GM12878 (cell line): ENCODE results near the gene HEATR3. TPM values are rescaled to one million over a fixed set of nuclear protein-coding genes. Genes with fewer than 3 reads are reported as not detected.
A peak's percentile ranks its signal among the peaks of the same experiment; 100 is the strongest.

ENCODE experiments used
- ASH2L ChIP-seq: fragments of 300-600, 200-600 bp; sonication (generic); IDR thresholded peaks from 2 replicates; pipeline ENCODE4 v1.6.1; 2017; ENCODE audit warnings: low read depth, mild to moderate bottlenecking, borderline replicate concordance
- BACH1 ChIP-seq: fragments of 450-650 bp; IDR thresholded peaks from 2 replicates; pipeline ENCODE4 v1.6.1; 2017; ENCODE audit warnings: mild to moderate bottlenecking, borderline replicate concordance
- CHD2 ChIP-seq: IDR thresholded peaks from 2 replicates; pipeline ENCODE4 v1.6.1; 2011; ENCODE audit warnings: low read depth, low read length, improper control_type of control experiment, borderline replicate concordance
- CREB1 ChIP-seq: IDR thresholded peaks from 2 replicates; pipeline ENCODE4 v1.6.1; 2012; ENCODE audit warnings: low read depth, mild to moderate bottlenecking, inconsistent platforms
- DPF2 ChIP-seq: fragments of 450-650 bp; IDR thresholded peaks from 2 replicates; pipeline ENCODE4 v1.6.1; 2017; ENCODE audit warnings: mild to moderate bottlenecking
- ETV6 ChIP-seq, 2 experiments: fragments of 450-650 bp in 1 of 2; IDR thresholded peaks in 1 of 2; conservative IDR thresholded peaks in 1 of 2; 2 replicates each; pipeline ENCODE4 v1.6.1; 2014; ENCODE audit warnings: antibody characterized with exemption in 1 of 2, borderline replicate concordance in 1 of 2, low read depth in 1 of 2, mild to moderate bottlenecking in 1 of 2, moderate library complexity in 1 of 2
- FOS ChIP-seq: IDR thresholded peaks from 3 replicates; pipeline ENCODE4 v1.6.1; 2011; ENCODE audit warnings: borderline replicate concordance; ENCODE audit not compliant: insufficient read length; ENCODE audit errors: extremely low read depth
- GATAD2B ChIP-seq: fragments of 450-650 bp; conservative IDR thresholded peaks from 2 replicates; pipeline ENCODE4 v1.6.1; 2017; ENCODE audit warnings: low read depth, mild to moderate bottlenecking, moderate library complexity
- IKZF1 ChIP-seq: fragments of 450-650 bp; conservative IDR thresholded peaks from 2 replicates; pipeline ENCODE4 v1.6.1; 2017; ENCODE audit warnings: antibody characterized with exemption, mild to moderate bottlenecking
- IKZF2 ChIP-seq, 2 experiments: fragments of 450-650 bp; IDR thresholded peaks; 2 replicates each; pipeline ENCODE4 v1.6.1; 2017; ENCODE audit warnings: mild to moderate bottlenecking in 2 of 2, moderate library complexity in 2 of 2
- IRF4 ChIP-seq: IDR thresholded peaks from 2 replicates; pipeline ENCODE4 v1.6.1; 2011; ENCODE audit warnings: low read depth, low read length
- JUNB ChIP-seq: IDR thresholded peaks from 2 replicates; pipeline ENCODE4 v1.6.1; 2016; ENCODE audit warnings: antibody characterized with exemption, mild to moderate bottlenecking
- MTA2 ChIP-seq: fragments of 450-650 bp; IDR thresholded peaks from 2 replicates; pipeline ENCODE4 v1.6.1; 2016; ENCODE audit warnings: low read depth, mild to moderate bottlenecking, moderate library complexity
- MTA3 ChIP-seq: IDR thresholded peaks from 2 replicates; pipeline ENCODE4 v1.6.1; 2012; ENCODE audit warnings: low read length, inconsistent platforms, borderline replicate concordance
- MYB ChIP-seq: fragments of 150-350 bp; IDR thresholded peaks from 2 replicates; pipeline ENCODE4 v1.6.1; 2014; ENCODE audit warnings: mild to moderate bottlenecking, low read depth, low read length, borderline replicate concordance
- NFIC ChIP-seq: IDR thresholded peaks from 2 replicates; pipeline ENCODE4 v1.6.1; 2012; ENCODE audit warnings: low read depth, mild to moderate bottlenecking, inconsistent platforms, low read length, moderate library complexity
- NR2C1 ChIP-seq: fragments of 450-650 bp; IDR thresholded peaks from 2 replicates; pipeline ENCODE4 v1.6.1; 2017; ENCODE audit warnings: antibody characterized with exemption, mild to moderate bottlenecking, moderate library complexity
- POLR2A ChIP-seq: IDR thresholded peaks from 2 replicates; pipeline ENCODE4 v1.6.1; 2011; ENCODE audit warnings: low read depth, mild to moderate bottlenecking, low read length
- POU2F2 ChIP-seq: IDR thresholded peaks from 3 replicates; pipeline ENCODE4 v1.6.1; 2011; ENCODE audit warnings: low read depth, mild to moderate bottlenecking, low read length, borderline replicate concordance
- SKIL ChIP-seq: fragments of 450-650 bp; IDR thresholded peaks from 2 replicates; pipeline ENCODE4 v1.6.1; 2017; ENCODE audit warnings: mild to moderate bottlenecking, low read depth, inconsistent platforms; ENCODE audit not compliant: poor library complexity, severe bottlenecking
- SMAD1 ChIP-seq: fragments of 450-650 bp; IDR thresholded peaks from 2 replicates; pipeline ENCODE4 v1.6.1; 2018; ENCODE audit warnings: mild to moderate bottlenecking, low read depth; ENCODE audit not compliant: partially characterized antibody
- SMARCA5 ChIP-seq: fragments of 450-650 bp; IDR thresholded peaks from 2 replicates; pipeline ENCODE4 v1.6.1; 2017; ENCODE audit warnings: mild to moderate bottlenecking
- SMC3 ChIP-seq: IDR thresholded peaks from 2 replicates; pipeline ENCODE4 v1.6.1; 2011; ENCODE audit warnings: low read length, improper control_type of control experiment, borderline replicate concordance
- SPI1 ChIP-seq: IDR thresholded peaks from 2 replicates; pipeline ENCODE4 v1.6.1; 2011; ENCODE audit warnings: low read depth, mild to moderate bottlenecking, low read length, moderate library complexity, borderline replicate concordance; ENCODE audit not compliant: insufficient read depth
- SRF ChIP-seq, 2 experiments: IDR thresholded peaks; 2 replicates each; pipeline ENCODE4 v1.6.1; 2011; ENCODE audit warnings: low read depth in 2 of 2, low read length in 2 of 2, mild to moderate bottlenecking in 1 of 2, moderate library complexity in 1 of 2
- polyA plus RNA-seq, 11 experiments: library from polyadenylated mRNA; depleted of rRNA in 4 of 11; unstranded in 6 of 11; stranded (reverse) in 5 of 11; fragments of >200 nt; fragmentation: Nextera tagmentation in 4 of 11; fragmentation: Illumina TruSeq in 1 of 11; extraction: Ambion mirVana in 4 of 11; extraction: Trizol in 1 of 11; gene quantifications; 1 replicate in 1 of 11; 2 replicates in 10 of 11; pipeline versions ENCODE4 v1.2.1 to v1.2.3, GENCODE V29; 2011 to 2016; ENCODE audit warnings: inconsistent platforms in 2 of 11, missing spikeins in 2 of 11, low read depth in 1 of 11
- total RNA-seq, 4 experiments: library from RNA; depleted of rRNA in 3 of 4; stranded (reverse); fragments of >200 nt in 3 of 4; fragmentation: Illumina TruSeq in 1 of 4; extraction: Trizol in 1 of 4; gene quantifications; 2 replicates each; pipeline versions ENCODE4 v1.2.1 to v1.2.3, GENCODE V29; 2013 to 2021
- TF ChIP-seq, protein P1 (sequence below): IDR thresholded peaks from 2 replicates; pipeline ENCODE4 v1.6.1; 2012; ENCODE audit warnings: low read depth, low read length, improper control_type of control experiment
- TF ChIP-seq, protein P2 (sequence below): fragments of 450-650 bp; IDR thresholded peaks from 2 replicates; pipeline ENCODE4 v1.6.1; 2017; ENCODE audit warnings: low read depth, mild to moderate bottlenecking, moderate library complexity

Gene HEATR3
- total and polyA plus RNA-seq, 10 of the 15 experiments (the other 5 are each of a cell fraction or from before 2014, with no cell fraction given): 1.5 to 30.0 (median 17.7) TPM

- TF ChIP-seq POU2F2: peak; percentile 85; the same call in 2 of the 3 replicates
- TF ChIP-seq NR2C1: no peak
- TF ChIP-seq BACH1: peak; percentile 59; the same call in 1 of the 2 replicates
- no peak for TF ChIP-seq GATAD2B
- TF ChIP-seq ASH2L: no peak
- TF ChIP-seq IRF4: peak; percentile 41; the same call in 1 of the 2 replicates
- peak; percentile 54 for TF ChIP-seq SKIL
- peak; percentile 44; the same call in 1 of the 2 replicates for TF ChIP-seq CHD2
- TF ChIP-seq SMC3: no peak; the same call in 1 of the 2 replicates
- TF ChIP-seq, protein P1, sequence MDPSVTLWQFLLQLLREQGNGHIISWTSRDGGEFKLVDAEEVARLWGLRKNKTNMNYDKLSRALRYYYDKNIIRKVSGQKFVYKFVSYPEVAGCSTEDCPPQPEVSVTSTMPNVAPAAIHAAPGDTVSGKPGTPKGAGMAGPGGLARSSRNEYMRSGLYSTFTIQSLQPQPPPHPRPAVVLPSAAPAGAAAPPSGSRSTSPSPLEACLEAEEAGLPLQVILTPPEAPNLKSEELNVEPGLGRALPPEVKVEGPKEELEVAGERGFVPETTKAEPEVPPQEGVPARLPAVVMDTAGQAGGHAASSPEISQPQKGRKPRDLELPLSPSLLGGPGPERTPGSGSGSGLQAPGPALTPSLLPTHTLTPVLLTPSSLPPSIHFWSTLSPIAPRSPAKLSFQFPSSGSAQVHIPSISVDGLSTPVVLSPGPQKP: no peak
- TF ChIP-seq DPF2: peak; percentile 70; the same call in 1 of the 2 replicates
- TF ChIP-seq ETV6 (conservative IDR thresholded peaks at IDR 0.05 in 1 of 2, IDR thresholded peaks at IDR 0.05 in 1 of 2; ENCODE audit: borderline replicate concordance in 1 of 2, low read depth in 1 of 2): 0 out of 4 replicates have a peak, but pooled peaks of 1 of the 2 experiments have one; percentile 32
- TF ChIP-seq SMARCA5: 0 out of 2 replicates have a peak, but pooled peaks have one; percentile 0
- TF ChIP-seq CREB1: peak; percentile 17; the same call in 1 of the 2 replicates
- TF ChIP-seq MYB: 0 out of 2 replicates have a peak, but pooled peaks have one; percentile 54
- TF ChIP-seq, protein P2, sequence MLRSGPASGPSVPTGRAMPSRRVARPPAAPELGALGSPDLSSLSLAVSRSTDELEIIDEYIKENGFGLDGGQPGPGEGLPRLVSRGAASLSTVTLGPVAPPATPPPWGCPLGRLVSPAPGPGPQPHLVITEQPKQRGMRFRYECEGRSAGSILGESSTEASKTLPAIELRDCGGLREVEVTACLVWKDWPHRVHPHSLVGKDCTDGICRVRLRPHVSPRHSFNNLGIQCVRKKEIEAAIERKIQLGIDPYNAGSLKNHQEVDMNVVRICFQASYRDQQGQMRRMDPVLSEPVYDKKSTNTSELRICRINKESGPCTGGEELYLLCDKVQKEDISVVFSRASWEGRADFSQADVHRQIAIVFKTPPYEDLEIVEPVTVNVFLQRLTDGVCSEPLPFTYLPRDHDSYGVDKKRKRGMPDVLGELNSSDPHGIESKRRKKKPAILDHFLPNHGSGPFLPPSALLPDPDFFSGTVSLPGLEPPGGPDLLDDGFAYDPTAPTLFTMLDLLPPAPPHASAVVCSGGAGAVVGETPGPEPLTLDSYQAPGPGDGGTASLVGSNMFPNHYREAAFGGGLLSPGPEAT: peak; percentile 88
- TF ChIP-seq JUNB: peak; percentile 36; the same call in 1 of the 2 replicates
- no peak for TF ChIP-seq FOS
- peak; percentile 89 for TF ChIP-seq NFIC
- peak in 1 of 2 experiments; percentile 25; a peak in 1 of 4 replicates for TF ChIP-seq SRF (IDR thresholded peaks at IDR 0.05; ENCODE audit: low read depth in 2 of 2, low read length in 2 of 2)
- TF ChIP-seq POLR2A: no peak
- TF ChIP-seq MTA3: 0 out of 2 replicates have a peak, but pooled peaks have one; percentile 34
- peak; percentile 82 to 86 for TF ChIP-seq IKZF2 (IDR thresholded peaks at IDR 0.05)
- peak; percentile 50 for TF ChIP-seq SMAD1
- TF ChIP-seq SPI1: 0 out of 2 replicates have a peak, but pooled peaks have one; percentile 4
- peak; percentile 80 for TF ChIP-seq MTA2
- TF ChIP-seq IKZF1: peak; percentile 73
Measured at GRCh38 chr16:50121721-50122445, 56.1 kb downstream of the HEATR3 start (continued).
